ENCODE results near the gene SLC19A3. TPM values are rescaled to one million over a fixed set of nuclear protein-coding genes. Genes with fewer than 3 reads are reported as not detected.

SLC19A3 gene
- total RNA-seq, result 0.09 and 0.19 TPM in 2 replicates

GRCh38 chr2:227717687-227718567, at the start of gene SLC19A3:
TSS of gene SLC19A3 (minus strand) at chr2:227718028. CDS start at chr2:227702318, 15,710 bp downstream.

GRCh38 chr2:227745594-227745993, 27.8 kb upstream of the SLC19A3 start, which contains the start of gene SCYGR8:
TSS of gene SCYGR8 (plus strand) at chr2:227745894. CDS start at chr2:227745894, 0 bp downstream.

GRCh38 chr2:227728035-227728434, 10.2 kb upstream of the SLC19A3 start, which contains the start of gene SCYGR7:
TSS of gene SCYGR7 (plus strand) at chr2:227728335. CDS start at chr2:227728335, 0 bp downstream.

GRCh38 chr2:227724394-227725039, 6.7 kb upstream of the SLC19A3 start, which contains the start of gene SCYGR6:
TSS of gene SCYGR6 (minus strand) at chr2:227724757. CDS start at chr2:227724757, 0 bp downstream.

GRCh38 chr2:227666631-227667170, 51.1 kb downstream of the SLC19A3 start, which contains the start of gene SCYGR5:
TSS of gene SCYGR5 (plus strand) at chr2:227666804. CDS start at chr2:227666804, 0 bp downstream.

Other genes starting within 250 kb of the SLC19A3 start
- gene AGFG1, start 245.9 kb downstream of the SLC19A3 start, total RNA-seq, result 43.5 and 45.1 TPM in 2 replicates
- not detected in 2 replicates for gene SCYGR2, start 119.1 kb downstream of the SLC19A3 start, total RNA-seq
- gene SCYGR3, start 103.2 kb downstream of the SLC19A3 start, total RNA-seq, result not detected in 2 replicates
- gene SCYGR4, start 100.5 kb downstream of the SLC19A3 start, total RNA-seq, result not detected in 2 replicates
- gene SCYGR5, start 51.2 kb downstream of the SLC19A3 start, total RNA-seq, result not detected in 2 replicates
- not detected in 2 replicates for gene SCYGR6, start 6.7 kb upstream of the SLC19A3 start, total RNA-seq
- not detected in 2 replicates for gene SCYGR7, start 10.3 kb upstream of the SLC19A3 start, total RNA-seq
- not detected in 2 replicates for gene SCYGR8, start 27.9 kb upstream of the SLC19A3 start, total RNA-seq
- 0.81 and 2.1 TPM in 2 replicates for gene CCL20, start 95.8 kb upstream of the SLC19A3 start, total RNA-seq
- 6.6 and 15.2 TPM in 2 replicates for gene DAW1, start 153.6 kb upstream of the SLC19A3 start, total RNA-seq

All from endothelial cell of coronary artery (primary cell).